GM12878 (cell line): ENCODE data around the gene AFG1L. TPM values are rescaled to one million over a fixed set of nuclear protein-coding genes. Genes with fewer than 3 reads are reported as not detected.
A peak's percentile ranks its signal among the peaks of the same experiment; 100 is the strongest.

Experiments used
- ATAC-seq: fragments of 200-7000 bp; cut with Tn5 transposase; 3 replicates; pipeline ENCODE4 v1.9.1; 2020; ENCODE audit warnings: mild to moderate bottlenecking, moderate library complexity
- BruUV-seq: library from RNA; stranded (reverse); fragments of 400-500 nt; replicated peaks from 2 replicates; lab custom pipeline; 2021; lab: Mats Ljungman, UMichigan
- CTCF ChIA-PET: fragments of 300-600 bp; sonication (Branson Sonifier 250); formaldehyde crosslinking; extraction: SDS; loops from one replicate; lab custom pipeline; 2021; ENCODE audit warnings: inconsistent platforms; lab: Yijun Ruan, JAX
- POLR2A ChIA-PET: fragments of 350-600 bp; formaldehyde crosslinking; extraction: SDS; loops from one replicate; lab custom pipeline; 2021; ENCODE audit warnings: inconsistent platforms; lab: Charles Lee
- RAD21 ChIA-PET: fragments of 300-600 bp; sonication (Branson Sonifier 250); formaldehyde crosslinking; loops from one replicate; lab custom pipeline; 2023; ENCODE audit warnings: antibody characterized with exemption; ENCODE audit not compliant: unreplicated experiment; lab: Charles Lee
- SMC1A ChIA-PET: fragments of 300-600 bp; sonication (Branson Sonifier 250); formaldehyde crosslinking; loops from one replicate; lab custom pipeline; 2023; ENCODE audit not compliant: unreplicated experiment, uncharacterized antibody; lab: Charles Lee
- DNase-seq: peaks from one replicate; pipeline ENCODE4 v3.0.0-alpha.2; 2011; ENCODE audit warnings: low read depth, low spot score
- FAIRE-seq: peaks from 3 replicates; lab custom pipeline; 2011; peaks lifted over from hg19 to GRCh38; lab: Jason Lieb, UNC
- H2AFZ ChIP-seq: 2 replicates; pipeline ENCODE4 v1.6.0; 2011; ENCODE audit warnings: low read depth, low read length, control low read depth; ENCODE audit not compliant: control insufficient read depth
- H3K27ac ChIP-seq: 2 replicates; pipeline ENCODE4 v1.5.1; 2011; ENCODE audit warnings: control low read depth; ENCODE audit not compliant: control insufficient read depth, insufficient read depth
- H3K27me3 ChIP-seq, 2 experiments: replicated peaks in 1 of 2; 2 replicates each; pipeline versions ENCODE4 v1.6.0 to v1.6.1; 2011; ENCODE audit warnings: low read length in 1 of 2; ENCODE audit not compliant: control insufficient read depth in 2 of 2, insufficient read depth in 2 of 2
- H3K36me3 ChIP-seq, 2 experiments: 2 replicates each; pipeline ENCODE4 v1.5.1; 2011; ENCODE audit warnings: low read length in 1 of 2; ENCODE audit not compliant: control insufficient read depth in 2 of 2, insufficient read depth in 2 of 2
- H3K4me1 ChIP-seq: 2 replicates; pipeline ENCODE4 v1.6.1; 2011; ENCODE audit warnings: mild to moderate bottlenecking, low read length, moderate library complexity, mixed read lengths; ENCODE audit not compliant: control insufficient read depth, insufficient read depth
- H3K4me2 ChIP-seq: 2 replicates; pipeline ENCODE4 v1.6.0; 2011; ENCODE audit warnings: control low read depth; ENCODE audit not compliant: control insufficient read depth, insufficient read depth
- H3K4me3 ChIP-seq: fragments of 200-600 bp; sonication (generic); 2 replicates; pipeline ENCODE4 v1.5.1; 2016
- H3K79me2 ChIP-seq: 2 replicates; pipeline ENCODE4 v1.6.0; 2011; ENCODE audit warnings: low read length; ENCODE audit not compliant: control insufficient read depth, insufficient read depth
- H3K9ac ChIP-seq: 2 replicates; pipeline ENCODE4 v1.8.0; 2011; ENCODE audit warnings: low read length, control low read depth, mixed read lengths; ENCODE audit not compliant: control insufficient read depth, insufficient read depth
- H3K9me3 ChIP-seq: replicated peaks from 3 replicates; pipeline ENCODE4 v1.5.1; 2011; ENCODE audit warnings: mild to moderate bottlenecking, low read length; ENCODE audit not compliant: control insufficient read depth, insufficient read depth
- H4K20me1 ChIP-seq: 2 replicates; pipeline ENCODE4 v1.6.0; 2011; ENCODE audit not compliant: control insufficient read depth, insufficient read depth
- EGR1 ChIP-seq, 2 experiments: IDR thresholded peaks; 1 replicate in 1 of 2; 2 replicates in 1 of 2; pipeline ENCODE4 v1.6.1; 2011 to 2012; ENCODE audit warnings: low read depth in 2 of 2, low read length in 2 of 2, borderline replicate concordance in 1 of 2, mild to moderate bottlenecking in 1 of 2, moderate library complexity in 1 of 2
- FOS ChIP-seq: IDR thresholded peaks from 3 replicates; pipeline ENCODE4 v1.6.1; 2011; ENCODE audit warnings: borderline replicate concordance; ENCODE audit not compliant: insufficient read length; ENCODE audit errors: extremely low read depth
- JUND ChIP-seq: IDR thresholded peaks from 2 replicates; pipeline ENCODE4 v1.6.1; 2012; ENCODE audit warnings: low read depth, mild to moderate bottlenecking, low read length, improper control_type of control experiment, moderate library complexity
- NFYA ChIP-seq: IDR thresholded peaks from 2 replicates; pipeline ENCODE4 v1.6.1; 2011; ENCODE audit warnings: low read depth, mild to moderate bottlenecking, low read length, improper control_type of control experiment, borderline replicate concordance
- TBL1XR1 ChIP-seq: IDR thresholded peaks from 2 replicates; pipeline ENCODE4 v1.6.1; 2012; ENCODE audit warnings: low read depth, low read length, improper control_type of control experiment
- WGBS: methylation state at CpG from one replicate; pipeline ENCODE4 v1.1.6; 2016; ENCODE audit warnings: low lambda C conversion rate; ENCODE audit not compliant: insufficient replicate concordance, insufficient coverage; ENCODE audit errors: missing lambda C conversion rate; 5-methylcytosine and 5-hydroxymethylcytosine counted together
- in situ Hi-C: fragments of 300-500 bp; cut with MboI; formaldehyde crosslinking; loops from 9 replicates; pipeline ENCODE4 v1.14.3; 2018; ENCODE audit warnings: mixed read lengths
- intact Hi-C: fragments of 100-400 bp; cut with micrococcal nuclease; formaldehyde crosslinking; loops from one replicate; pipeline ENCODE4 v1.14.2; 2022; ENCODE audit not compliant: unreplicated experiment
- polyA plus RNA-seq, 11 experiments: library from polyadenylated mRNA; depleted of rRNA in 4 of 11; unstranded in 6 of 11; stranded (reverse) in 5 of 11; fragments of >200 nt; fragmentation: Nextera tagmentation in 4 of 11; fragmentation: Illumina TruSeq in 1 of 11; extraction: Ambion mirVana in 4 of 11; extraction: Trizol in 1 of 11; gene quantifications; 1 replicate in 1 of 11; 2 replicates in 10 of 11; pipeline versions ENCODE4 v1.2.1 to v1.2.3, GENCODE V29; 2011 to 2016; ENCODE audit warnings: inconsistent platforms in 2 of 11, missing spikeins in 2 of 11, low read depth in 1 of 11
- total RNA-seq, 4 experiments: library from RNA; depleted of rRNA in 3 of 4; stranded (reverse); fragments of >200 nt in 3 of 4; fragmentation: Illumina TruSeq in 1 of 4; extraction: Trizol in 1 of 4; gene quantifications; 2 replicates each; pipeline versions ENCODE4 v1.2.1 to v1.2.3, GENCODE V29; 2013 to 2021
- TF ChIP-seq, protein P1 (sequence below): fragments of 150-350 bp; IDR thresholded peaks from 2 replicates; pipeline ENCODE4 v1.6.1; 2014; ENCODE audit warnings: mild to moderate bottlenecking, low read depth, low read length
- TF ChIP-seq, protein P2 (sequence below): fragments of 450-650 bp; IDR thresholded peaks from 2 replicates; pipeline ENCODE4 v1.6.1; 2017; ENCODE audit warnings: low read depth, mild to moderate bottlenecking, moderate library complexity

The AFG1L gene
- total and polyA plus RNA-seq, 10 of the 15 experiments (the other 5 are each of a cell fraction or from before 2014, with no cell fraction given): 2.3 to 9.0 (median 4.3) TPM

DNA sequence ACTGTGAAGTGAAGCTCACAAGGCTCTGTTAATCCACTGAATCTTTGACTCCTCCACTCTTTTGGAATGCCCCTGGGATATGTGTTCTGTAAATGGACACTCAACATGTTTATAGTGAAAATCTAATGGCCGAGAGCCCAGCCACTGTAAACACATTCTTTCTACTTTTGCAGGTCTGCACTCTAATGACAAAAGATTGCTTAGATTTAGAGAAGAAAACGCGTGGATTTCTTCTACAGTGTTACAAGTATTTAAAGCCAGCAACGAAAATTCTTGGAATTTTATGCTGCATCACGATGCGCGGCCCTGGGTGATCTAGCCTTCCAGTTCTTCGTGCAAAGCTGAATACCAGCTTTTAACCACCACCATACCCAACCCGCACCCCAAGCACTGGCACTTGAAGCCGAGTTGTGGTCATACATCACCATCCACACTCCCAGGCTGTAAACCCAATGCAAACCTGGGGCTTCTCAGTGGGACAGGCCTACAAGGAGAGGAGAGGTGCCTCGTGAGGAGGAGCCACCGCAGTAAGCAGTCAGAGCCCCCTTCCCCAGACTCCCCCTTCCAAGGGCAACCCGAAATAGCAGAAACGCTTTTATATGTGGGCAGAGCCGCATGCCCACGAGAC, 262.1 kb downstream of the AFG1L start:
- H2AFZ ChIP-seq: peak overlapping the region; percentile 5
- no peak for ATAC-seq

More for the DNA sequence above, 262.1 kb downstream of the AFG1L start:
- peak overlapping the region; percentile 58; the same call in 1 of the 2 replicates for H3K4me3 ChIP-seq
- WGBS: 72% methylated on average over 16 of the region's 16 CpGs
- SMC1A ChIA-PET: interaction anchor here (0.6 to 2.3 kb wide), 6 partner anchors 10 to 279 kb away, joined by 3 to 7 read pairs (median 3); no protein-coding TSS in a partner anchor
- peak overlapping the region; percentile 89 for H3K4me2 ChIP-seq
- intact Hi-C loops: loop anchor here (5.0 to 10.0 kb wide), 2 partner anchors 225 to 828 kb away; partner anchors contain the start of gene CD164
- RAD21 ChIA-PET: interaction anchor here (0.7 to 1.5 kb wide), 3 partner anchors 15 to 517 kb away, joined by 4 to 7 read pairs (median 4); no protein-coding TSS in a partner anchor
- POLR2A ChIA-PET: interaction anchor here (0.9 kb wide), 1 partner anchor 537 kb away, joined by 3 read pairs; no protein-coding TSS in a partner anchor
- no peak overlapping the region for H3K27ac ChIP-seq
- no TSS peak for BruUV-seq
- H3K9ac ChIP-seq: no peak overlapping the region
- H3K9me3 ChIP-seq: no peaks in the 10 kb centered on the region; the same call in 2 of the 3 replicates
- peaks cover 9% of the 10 kb centered on the region for H3K79me2 ChIP-seq
- H3K36me3 ChIP-seq: no peaks in the 10 kb centered on the region
- peaks cover 6 to 8% of the 10 kb centered on the region in 2 experiments for H3K27me3 ChIP-seq
- in situ Hi-C loops: loop anchor here (10.0 kb wide), 1 partner anchor 828 kb away; the partner anchor contains the start of gene CD164
- DNase-seq: no peak
- CTCF ChIA-PET: interaction anchor here (1.0 to 2.6 kb wide), 4 partner anchors 10 to 516 kb away, joined by 3 to 9 read pairs (median 4); no protein-coding TSS in a partner anchor
- TF ChIP-seq, protein P1, sequence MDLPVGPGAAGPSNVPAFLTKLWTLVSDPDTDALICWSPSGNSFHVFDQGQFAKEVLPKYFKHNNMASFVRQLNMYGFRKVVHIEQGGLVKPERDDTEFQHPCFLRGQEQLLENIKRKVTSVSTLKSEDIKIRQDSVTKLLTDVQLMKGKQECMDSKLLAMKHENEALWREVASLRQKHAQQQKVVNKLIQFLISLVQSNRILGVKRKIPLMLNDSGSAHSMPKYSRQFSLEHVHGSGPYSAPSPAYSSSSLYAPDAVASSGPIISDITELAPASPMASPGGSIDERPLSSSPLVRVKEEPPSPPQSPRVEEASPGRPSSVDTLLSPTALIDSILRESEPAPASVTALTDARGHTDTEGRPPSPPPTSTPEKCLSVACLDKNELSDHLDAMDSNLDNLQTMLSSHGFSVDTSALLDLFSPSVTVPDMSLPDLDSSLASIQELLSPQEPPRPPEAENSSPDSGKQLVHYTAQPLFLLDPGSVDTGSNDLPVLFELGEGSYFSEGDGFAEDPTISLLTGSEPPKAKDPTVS: no peak
- TF ChIP-seq FOS (no peak), TBL1XR1 (no peak), NFYA (no peak), EGR1 (IDR thresholded peaks at IDR 0.05; ENCODE audit: borderline replicate concordance in 1 of 2, low read depth in 2 of 2, low read length in 2 of 2) (no peak), JUND (no peak)
- TF ChIP-seq, protein P2, sequence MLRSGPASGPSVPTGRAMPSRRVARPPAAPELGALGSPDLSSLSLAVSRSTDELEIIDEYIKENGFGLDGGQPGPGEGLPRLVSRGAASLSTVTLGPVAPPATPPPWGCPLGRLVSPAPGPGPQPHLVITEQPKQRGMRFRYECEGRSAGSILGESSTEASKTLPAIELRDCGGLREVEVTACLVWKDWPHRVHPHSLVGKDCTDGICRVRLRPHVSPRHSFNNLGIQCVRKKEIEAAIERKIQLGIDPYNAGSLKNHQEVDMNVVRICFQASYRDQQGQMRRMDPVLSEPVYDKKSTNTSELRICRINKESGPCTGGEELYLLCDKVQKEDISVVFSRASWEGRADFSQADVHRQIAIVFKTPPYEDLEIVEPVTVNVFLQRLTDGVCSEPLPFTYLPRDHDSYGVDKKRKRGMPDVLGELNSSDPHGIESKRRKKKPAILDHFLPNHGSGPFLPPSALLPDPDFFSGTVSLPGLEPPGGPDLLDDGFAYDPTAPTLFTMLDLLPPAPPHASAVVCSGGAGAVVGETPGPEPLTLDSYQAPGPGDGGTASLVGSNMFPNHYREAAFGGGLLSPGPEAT: no peak
- TF ChIP-seq, all 136 proteins: peak for 0
- H4K20me1 ChIP-seq: no peaks in the 10 kb centered on the region; the same call in 1 of the 2 replicates
- H3K4me1 ChIP-seq: peaks cover 4% of the 10 kb centered on the region; the same call in 1 of the 2 replicates
- no peak for FAIRE-seq
